ENCODE results near the gene MPIG6B.
A peak's percentile ranks its signal among the peaks of the same experiment; 100 is the strongest.

MPIG6B gene

DNA sequence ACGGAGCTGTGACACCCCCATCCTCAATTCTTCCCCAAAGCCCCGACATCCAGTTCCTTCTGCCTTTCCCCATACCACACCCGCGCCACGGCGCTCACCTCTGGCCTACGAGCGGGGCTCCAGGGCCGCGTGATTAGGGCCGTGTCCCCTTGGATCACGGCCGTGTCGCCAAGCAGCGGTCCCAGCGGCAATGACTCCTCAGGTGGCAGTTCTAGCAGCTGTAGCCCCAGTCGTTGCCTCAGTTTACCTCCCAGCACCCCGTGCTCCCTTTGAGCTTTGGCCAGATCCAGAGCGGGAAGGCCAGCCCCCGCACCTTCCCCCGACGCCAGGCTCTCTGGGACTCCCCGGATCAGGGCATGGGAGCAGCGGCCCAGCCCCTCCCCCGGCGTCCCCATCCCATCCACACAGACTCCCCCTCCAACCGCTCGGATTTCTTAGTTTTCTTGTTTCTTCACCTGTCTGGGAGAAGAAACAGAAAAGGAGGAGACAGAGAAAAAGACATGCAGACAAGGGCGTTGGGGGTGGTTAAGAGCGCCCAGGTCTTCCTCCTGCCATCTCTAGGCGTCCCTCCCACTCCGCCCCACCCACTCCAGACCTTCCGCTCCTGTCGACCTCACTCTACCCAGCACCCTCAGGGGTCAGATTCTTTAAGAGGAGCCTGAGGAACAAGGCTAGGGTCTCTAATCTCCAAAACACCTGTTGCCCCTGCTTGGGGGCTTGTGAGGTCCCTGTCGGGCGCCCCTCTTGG, 5.8 kb downstream of the MPIG6B start, which contains the start of gene DDAH2:
TSS of gene DDAH2 (minus strand) at position 533 of the 748 bp plus-strand sequence. CDS start at position 395, 138 bp downstream.
- no peak for DNase-seq (ENCODE audit: low read depth)
- H3K4me3 ChIP-seq (ENCODE audit: low read depth, low read length), result peak within 1 kb of the TSS; percentile 80
- TF ChIP-seq, protein P1, sequence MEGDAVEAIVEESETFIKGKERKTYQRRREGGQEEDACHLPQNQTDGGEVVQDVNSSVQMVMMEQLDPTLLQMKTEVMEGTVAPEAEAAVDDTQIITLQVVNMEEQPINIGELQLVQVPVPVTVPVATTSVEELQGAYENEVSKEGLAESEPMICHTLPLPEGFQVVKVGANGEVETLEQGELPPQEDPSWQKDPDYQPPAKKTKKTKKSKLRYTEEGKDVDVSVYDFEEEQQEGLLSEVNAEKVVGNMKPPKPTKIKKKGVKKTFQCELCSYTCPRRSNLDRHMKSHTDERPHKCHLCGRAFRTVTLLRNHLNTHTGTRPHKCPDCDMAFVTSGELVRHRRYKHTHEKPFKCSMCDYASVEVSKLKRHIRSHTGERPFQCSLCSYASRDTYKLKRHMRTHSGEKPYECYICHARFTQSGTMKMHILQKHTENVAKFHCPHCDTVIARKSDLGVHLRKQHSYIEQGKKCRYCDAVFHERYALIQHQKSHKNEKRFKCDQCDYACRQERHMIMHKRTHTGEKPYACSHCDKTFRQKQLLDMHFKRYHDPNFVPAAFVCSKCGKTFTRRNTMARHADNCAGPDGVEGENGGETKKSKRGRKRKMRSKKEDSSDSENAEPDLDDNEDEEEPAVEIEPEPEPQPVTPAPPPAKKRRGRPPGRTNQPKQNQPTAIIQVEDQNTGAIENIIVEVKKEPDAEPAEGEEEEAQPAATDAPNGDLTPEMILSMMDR (conservative IDR thresholded peaks at IDR 0.05; ENCODE audit: low read depth, low read length), result peak; percentile 52

DNA sequence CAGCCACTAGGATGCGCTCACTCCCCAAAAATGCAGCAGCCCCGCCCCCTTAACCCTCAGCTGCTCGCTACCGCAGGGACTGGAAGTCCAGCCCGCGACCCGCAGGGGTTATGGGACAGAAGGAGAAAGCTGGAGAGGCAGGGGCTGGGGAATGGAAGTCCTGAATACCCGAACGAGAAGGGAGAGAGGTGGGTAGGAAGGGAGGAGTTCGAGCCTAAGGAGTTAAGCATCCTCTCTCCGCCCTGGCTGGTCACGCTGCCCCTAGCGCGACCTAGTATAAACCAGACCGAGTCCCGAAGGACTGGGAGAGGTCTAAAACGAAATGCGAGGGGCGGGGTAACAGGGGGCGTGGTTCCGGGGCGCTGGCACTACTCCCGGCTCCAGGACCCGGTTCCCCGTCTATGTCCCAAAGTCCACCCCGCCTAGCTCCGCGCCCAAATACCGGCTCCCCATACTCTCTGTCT, 6.4 kb downstream of the MPIG6B start:
- TF ChIP-seq, protein P1 (conservative IDR thresholded peaks at IDR 0.05; ENCODE audit: low read depth, low read length), result no peak
- peak overlapping the region; percentile 80 for H3K4me3 ChIP-seq (ENCODE audit: low read depth, low read length)
- DNase-seq (ENCODE audit: low read depth), result peak; percentile 91

DNA sequence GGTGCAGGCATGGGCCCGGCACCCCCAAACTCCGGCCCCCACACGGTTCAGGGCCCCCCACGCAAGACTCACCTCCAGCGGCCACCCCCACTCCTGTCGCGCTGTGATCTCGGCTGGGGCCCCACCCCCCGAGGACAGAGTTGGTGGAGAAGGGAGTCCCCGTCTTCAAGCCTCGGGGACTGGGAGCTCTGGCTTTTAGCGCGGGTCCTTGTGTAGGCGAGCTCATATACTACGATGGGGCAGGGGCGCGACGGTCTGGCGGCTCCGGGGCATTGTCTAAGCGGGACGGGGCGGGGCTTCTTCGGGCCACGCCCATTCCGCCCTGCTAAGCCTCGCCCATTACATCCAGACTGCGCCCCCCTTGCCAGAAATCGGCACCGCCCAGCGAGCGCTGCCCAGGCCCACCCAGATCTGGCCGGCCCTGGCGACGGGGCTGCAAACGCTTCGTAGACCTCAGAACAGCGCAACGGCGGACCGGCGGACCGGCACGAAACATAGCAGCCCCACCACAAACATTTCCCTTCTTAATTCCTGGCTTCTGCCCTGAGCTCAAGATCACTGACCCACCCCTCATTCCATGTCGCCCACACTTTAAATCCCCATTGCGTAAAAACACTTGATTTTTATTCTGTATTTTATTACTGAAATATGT, 6.9 kb downstream of the MPIG6B start:
- DNase-seq (ENCODE audit: low read depth), result peak; percentile 88
- TF ChIP-seq, protein P1 (conservative IDR thresholded peaks at IDR 0.05; ENCODE audit: low read depth, low read length), result no peak
- H3K4me3 ChIP-seq (ENCODE audit: low read depth, low read length), result peak overlapping the region; percentile 80

DNA sequence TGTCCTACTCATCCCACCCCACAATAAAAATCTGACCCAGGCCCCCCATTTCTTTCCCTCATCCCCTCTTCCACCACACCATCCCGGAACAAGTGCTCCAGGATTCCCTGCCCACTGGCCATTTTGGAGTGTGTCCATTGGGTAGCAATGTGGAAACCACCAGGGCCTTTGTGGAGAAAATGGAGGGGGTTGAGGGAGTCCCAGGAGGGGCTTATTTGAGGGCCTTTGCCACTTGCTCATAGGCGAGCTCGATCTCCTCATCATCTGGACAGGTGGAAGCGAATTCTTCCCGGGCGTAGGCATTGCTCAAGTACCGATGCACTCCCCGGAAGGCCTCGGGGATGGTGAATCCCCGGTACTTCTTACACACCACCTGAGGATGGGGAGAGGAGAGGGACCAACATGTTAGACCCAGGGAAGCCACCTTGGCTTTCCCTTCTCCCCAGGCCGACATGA, 7.5 kb downstream of the MPIG6B start:
- peak overlapping the region; percentile 80 for H3K4me3 ChIP-seq (ENCODE audit: low read depth, low read length)
- no peak for DNase-seq (ENCODE audit: low read depth)
- TF ChIP-seq, protein P1 (conservative IDR thresholded peaks at IDR 0.05; ENCODE audit: low read depth, low read length), result no peak

DNA sequence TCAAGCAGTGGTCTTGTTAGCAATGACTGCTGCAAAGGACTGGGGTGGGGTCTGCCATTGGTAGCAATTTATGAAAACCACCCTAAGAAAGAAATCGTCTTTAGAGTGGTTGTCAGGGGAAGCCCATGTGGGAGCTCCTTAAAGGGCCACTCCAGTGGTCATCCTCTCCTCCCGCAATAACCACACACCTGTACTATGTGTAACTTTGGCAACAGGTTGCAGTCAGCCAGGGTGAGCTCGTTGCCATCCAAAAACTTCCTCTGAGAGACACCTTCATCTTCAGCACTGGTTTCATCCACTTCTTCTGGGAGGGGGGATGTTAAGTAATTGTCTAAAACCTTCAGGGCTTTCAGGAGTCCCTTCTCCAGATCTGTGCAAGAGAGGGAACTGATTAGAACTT, 8.9 kb downstream of the MPIG6B start:
- DNase-seq (ENCODE audit: low read depth), result no peak
- H3K4me3 ChIP-seq (ENCODE audit: low read depth, low read length), result no peak overlapping the region
- TF ChIP-seq, protein P1 (conservative IDR thresholded peaks at IDR 0.05; ENCODE audit: low read depth, low read length), result no peak

DNA sequence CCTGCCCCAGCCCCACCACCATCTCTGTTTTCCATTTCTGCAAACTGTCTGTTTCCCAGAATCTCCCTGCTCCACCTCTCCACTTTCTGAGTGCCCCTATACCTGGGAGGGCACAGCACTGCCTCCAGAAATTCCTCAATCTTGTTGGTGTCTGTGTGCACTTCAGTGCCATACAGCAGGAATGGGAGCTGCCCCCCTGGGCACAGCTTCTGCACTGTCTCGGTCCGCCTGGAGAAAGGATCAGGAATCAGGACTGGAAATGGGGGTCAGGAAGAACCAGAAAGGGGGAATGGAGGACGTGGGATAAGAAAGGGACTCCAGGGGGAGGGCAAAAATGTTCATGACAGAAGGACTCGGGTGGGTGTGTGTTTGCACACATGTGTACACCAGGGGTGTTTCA, 10.6 kb downstream of the MPIG6B start:
- peak overlapping the region; percentile 91 for H3K4me3 ChIP-seq (ENCODE audit: low read depth, low read length)
- no peak for DNase-seq (ENCODE audit: low read depth)
- TF ChIP-seq, protein P1 (conservative IDR thresholded peaks at IDR 0.05; ENCODE audit: low read depth, low read length), result no peak
